Uterus (tissue), 2 donors: ENCODE results near the gene C16orf92.

ENCODE experiments used
- POLR2A ChIP-seq, 2 donors: fragments of 450-650 bp; IDR thresholded peaks; one replicate each; pipeline ENCODE4 v1.6.1; 2016; ENCODE audit warnings: antibody characterized with exemption in 2 of 2, mild to moderate bottlenecking in 1 of 2, moderate library complexity in 1 of 2
- TF ChIP-seq, protein P1 (sequence below), 4 experiments: fragments of 200-600 bp in 2 of 4; fragments of 450-650 bp in 2 of 4; sonication (generic) in 2 of 4; IDR thresholded peaks; one replicate each; pipeline ENCODE4 v1.5.1; 2016 to 2019; ENCODE audit warnings: antibody characterized with exemption in 4 of 4, mild to moderate bottlenecking in 2 of 4, moderate library complexity in 1 of 4

DNA sequence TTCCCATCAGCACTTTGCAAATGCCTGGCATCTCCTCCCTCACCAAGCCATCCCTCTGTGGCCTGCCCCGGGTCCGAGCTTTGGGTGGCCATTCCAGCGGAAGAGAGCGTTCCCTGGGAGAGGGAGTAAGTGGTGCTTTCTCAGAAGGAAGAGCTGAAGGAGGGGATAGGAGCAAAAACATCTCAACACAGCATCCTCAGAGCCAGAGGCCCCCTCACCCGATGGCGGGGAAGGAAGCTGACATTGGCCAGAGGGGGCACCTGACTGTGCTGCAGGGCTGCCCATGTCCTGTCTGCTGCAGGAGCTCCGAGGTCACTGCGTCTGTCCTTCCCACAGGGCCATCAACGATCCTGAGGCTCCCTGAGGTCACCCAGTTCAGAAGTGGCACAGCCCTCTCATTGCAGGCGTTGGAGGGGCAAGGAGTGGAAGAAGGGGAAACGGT, 8.5 kb downstream of the C16orf92 start:
- no peak for TF ChIP-seq POLR2A (IDR thresholded peaks at IDR 0.05)
- TF ChIP-seq, protein P1, sequence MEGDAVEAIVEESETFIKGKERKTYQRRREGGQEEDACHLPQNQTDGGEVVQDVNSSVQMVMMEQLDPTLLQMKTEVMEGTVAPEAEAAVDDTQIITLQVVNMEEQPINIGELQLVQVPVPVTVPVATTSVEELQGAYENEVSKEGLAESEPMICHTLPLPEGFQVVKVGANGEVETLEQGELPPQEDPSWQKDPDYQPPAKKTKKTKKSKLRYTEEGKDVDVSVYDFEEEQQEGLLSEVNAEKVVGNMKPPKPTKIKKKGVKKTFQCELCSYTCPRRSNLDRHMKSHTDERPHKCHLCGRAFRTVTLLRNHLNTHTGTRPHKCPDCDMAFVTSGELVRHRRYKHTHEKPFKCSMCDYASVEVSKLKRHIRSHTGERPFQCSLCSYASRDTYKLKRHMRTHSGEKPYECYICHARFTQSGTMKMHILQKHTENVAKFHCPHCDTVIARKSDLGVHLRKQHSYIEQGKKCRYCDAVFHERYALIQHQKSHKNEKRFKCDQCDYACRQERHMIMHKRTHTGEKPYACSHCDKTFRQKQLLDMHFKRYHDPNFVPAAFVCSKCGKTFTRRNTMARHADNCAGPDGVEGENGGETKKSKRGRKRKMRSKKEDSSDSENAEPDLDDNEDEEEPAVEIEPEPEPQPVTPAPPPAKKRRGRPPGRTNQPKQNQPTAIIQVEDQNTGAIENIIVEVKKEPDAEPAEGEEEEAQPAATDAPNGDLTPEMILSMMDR (IDR thresholded peaks at IDR 0.05), result no peak
